Left lobe of liver (tissue), 2 donors: ENCODE measurements around the gene ITPKB. TPM values are rescaled to one million over a fixed set of nuclear protein-coding genes. Genes with fewer than 3 reads are reported as not detected.
A peak's percentile ranks its signal among the peaks of the same experiment; 100 is the strongest.
"Not testable (repeated sequence)": the region's sequence is repeated elsewhere in the genome, so short reads cannot be mapped to it uniquely, and the experiment has no call there.

Experiments
- ATAC-seq: fragments of 200-7000 bp; cut with Tn5 transposase; one replicate; pipeline ENCODE4 v1.9.1; 2020; ENCODE audit warnings: mild to moderate bottlenecking, moderate library complexity
- DNase-seq: peaks from one replicate; pipeline ENCODE4 v3.0.0-alpha.2; 2020; ENCODE audit warnings: low spot score
- total RNA-seq: library from RNA; stranded (reverse); gene quantifications from one replicate; pipeline ENCODE4 v1.2.1, GENCODE V29; 2021
- donor health status: DM: no; HTN: no; CAD: no; lungs with moderate emphysema.
- donor health status: DM: no; HTN: yes; CAD: no.

ITPKB gene
- total RNA-seq, 1 donor from 2014 or later = 3.1 TPM

DNA sequence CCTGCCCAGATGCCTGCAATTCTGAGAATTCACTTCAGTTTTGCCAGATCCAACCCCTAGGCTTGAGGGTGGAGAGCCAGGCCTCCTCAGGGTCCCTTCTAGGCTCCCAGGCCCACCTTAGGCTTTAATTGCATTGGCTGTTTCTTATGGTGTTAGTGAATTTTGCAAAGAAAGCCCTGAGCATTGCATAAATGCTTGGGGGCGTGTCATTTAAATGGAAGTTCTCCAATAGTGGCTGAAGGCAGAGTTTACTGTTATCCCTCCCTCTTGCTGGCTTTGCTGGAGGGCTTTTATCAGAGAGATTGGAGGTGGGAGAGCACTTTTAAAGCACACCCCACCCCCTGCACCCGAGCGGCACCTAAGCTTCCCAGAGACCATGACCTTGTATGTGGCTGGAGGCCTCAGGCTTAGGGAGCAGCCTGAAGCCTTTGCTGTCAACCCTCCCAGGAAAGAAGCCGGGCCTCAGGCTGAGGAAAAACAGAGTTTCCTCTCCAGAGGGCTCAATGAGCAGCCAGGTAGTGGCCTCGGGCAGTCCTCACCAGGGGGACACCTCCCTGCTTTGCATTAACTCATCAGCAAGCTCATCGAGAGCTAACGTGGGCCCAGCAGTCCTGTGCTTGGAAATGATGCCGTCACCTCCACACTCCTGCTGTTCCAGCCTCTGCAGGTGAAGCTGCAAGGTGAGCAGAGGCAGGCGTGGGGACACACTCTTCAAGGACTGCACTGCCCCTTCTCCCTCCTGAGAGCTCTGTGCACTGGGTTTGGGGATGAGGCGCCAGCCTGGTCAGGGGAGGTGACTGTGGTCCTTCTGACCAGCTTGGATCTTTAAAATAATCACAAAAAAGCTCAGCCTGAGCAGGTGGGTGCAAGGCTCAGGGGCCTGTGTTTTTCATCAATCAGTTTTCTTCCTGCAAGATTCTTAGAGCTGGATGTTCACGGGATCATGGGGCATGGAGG lies 132.5 kb downstream of the ITPKB start:
- no peak for DNase-seq
- no peak for ATAC-seq

DNA sequence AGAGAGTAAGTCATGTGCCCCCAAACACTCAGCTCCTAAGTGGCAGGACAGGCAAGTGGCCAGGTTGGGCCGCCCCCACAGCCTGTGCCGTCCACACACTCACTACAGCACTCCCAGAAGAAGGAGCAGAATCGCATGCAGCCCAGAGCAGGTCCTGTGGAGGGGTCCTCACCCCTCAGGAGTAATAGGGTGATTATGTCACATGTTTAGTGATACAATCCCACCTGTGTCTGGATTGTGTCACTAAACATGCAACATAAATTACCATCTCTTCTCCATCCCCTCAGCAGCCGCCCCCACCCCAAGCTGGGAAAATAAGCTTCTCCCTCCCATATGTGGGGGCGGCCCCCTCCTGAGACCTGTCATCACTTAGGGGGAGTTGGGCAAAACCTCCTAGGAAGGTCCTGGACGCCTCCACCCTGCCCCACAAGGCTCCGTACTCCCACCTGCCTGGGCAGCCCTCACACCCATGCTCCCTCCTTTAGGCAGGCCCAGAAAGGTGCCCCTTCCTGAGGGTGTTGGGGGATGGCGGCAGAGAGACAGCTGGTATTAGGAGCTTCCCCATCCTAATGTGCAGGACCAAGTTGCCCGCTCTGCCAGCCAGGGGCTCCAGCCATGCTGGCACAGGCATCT lies 133.6 kb downstream of the ITPKB start:
- ATAC-seq = no peak
- no peak for DNase-seq

DNA sequence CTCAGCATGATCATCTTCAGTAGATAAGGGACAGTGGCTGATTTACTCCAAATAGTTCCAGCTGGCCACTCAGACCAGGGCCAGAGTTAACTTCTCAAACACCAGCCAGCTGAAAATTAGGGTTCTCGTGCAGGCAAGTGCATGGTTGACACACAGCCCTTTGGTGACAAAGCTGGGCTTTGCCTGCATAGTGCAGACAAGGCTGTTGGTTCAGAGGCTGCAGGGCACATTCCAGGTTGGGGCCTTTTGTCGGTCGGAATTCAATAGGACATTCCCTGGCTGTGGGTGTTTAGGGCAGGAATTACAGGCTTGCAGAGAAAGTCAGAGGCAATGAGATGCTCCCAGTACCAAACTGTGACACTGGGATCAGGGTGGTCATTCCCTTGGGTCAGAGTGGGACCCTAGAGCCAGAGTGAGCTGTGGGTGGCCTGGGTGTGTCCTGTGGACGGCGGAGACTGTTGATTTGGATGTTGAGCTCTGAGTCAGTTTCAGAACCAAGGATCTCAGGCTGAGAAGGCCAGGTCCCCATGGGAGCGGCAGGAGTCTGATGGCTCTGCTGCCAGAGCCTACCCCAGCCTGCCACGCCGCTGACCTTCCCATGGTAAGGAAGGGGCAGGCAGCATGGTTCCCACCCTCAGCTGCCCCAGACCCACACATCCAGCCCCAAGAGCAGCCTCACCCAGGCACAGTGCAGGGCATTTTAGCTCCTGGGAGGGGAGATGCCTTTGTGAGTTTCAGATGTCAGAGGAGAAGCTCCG lies 134.3 kb downstream of the ITPKB start:
- ATAC-seq (no peak), DNase-seq (no peak)

DNA sequence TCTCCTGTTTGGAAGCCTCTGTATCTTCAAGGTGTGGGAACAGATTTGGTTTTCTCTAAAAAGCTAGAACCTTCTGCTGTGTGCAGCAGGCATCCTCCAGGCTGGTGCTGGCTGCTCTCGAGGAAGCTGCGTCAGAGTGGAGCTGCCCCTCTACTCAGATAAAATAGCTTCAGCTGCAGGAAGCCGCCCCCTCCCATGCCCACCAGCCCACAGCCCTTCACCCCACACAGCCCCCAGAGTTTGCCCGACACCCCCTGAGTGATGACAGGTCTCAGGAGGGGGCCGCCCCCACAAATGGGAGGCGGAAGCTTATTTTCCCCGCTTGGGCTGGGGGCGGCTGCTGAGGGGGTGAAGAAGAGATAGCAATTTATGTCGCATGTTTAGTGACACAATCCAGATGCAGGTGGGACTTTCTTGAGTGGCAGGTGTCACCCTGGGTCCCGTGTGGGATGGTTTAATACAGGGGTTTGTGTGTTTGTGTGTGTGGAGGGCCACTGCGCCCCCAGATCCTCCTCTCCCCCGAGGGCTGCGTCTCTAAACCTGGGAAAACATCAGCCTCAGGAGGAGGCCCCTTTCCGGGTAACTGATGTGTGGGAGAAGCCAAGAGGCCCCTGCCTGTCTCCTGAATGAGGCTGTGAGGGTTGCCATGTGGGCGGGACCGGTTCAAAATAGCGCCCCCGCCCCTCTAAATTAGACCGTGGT lies 135.1 kb downstream of the ITPKB start:
- DNase-seq = no peak

DNA sequence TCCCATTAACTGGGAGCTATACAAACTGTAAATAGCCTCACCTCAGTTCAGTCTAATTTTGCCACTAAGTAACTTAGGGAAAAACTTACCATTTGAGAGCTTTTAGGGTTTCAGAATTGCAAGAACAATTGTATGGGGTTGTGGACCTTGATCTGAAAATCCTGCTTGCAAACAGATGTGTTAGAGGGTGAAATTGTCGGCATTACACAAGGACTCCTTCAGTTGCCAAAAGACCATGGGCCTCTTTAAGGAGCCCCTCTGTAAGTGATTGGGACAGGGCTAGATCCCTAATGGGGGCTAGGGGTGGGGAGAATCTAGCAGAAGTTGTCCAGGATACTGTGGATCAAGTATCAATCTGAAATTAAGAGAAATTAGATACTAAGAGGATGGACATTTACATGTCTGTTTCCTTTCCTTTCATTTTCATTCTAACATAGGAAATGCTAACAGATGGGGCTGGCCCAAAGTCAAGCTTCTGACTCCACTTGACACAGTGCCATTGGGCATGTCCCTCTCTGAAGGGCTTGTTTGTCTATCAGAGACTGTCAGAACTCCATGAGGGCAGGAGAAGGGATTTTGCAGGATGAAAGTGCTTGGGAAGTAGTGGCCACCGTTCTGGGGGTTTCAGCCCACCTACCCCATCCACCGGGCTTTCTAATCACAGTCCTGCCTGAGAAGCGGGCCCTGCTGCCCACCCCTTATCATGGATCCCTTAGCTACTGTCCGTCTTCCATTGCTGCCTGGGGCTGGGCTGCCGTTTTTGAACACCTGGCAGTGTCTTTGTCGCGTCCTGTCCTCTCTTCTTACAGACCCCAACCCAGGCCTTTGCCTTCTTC lies 135.8 kb downstream of the ITPKB start:
- ATAC-seq (peak; percentile 87), DNase-seq (peak; percentile 65)

More for the DNA sequence above, 135.1 kb downstream of the ITPKB start:
- ATAC-seq = no peak

DNA sequence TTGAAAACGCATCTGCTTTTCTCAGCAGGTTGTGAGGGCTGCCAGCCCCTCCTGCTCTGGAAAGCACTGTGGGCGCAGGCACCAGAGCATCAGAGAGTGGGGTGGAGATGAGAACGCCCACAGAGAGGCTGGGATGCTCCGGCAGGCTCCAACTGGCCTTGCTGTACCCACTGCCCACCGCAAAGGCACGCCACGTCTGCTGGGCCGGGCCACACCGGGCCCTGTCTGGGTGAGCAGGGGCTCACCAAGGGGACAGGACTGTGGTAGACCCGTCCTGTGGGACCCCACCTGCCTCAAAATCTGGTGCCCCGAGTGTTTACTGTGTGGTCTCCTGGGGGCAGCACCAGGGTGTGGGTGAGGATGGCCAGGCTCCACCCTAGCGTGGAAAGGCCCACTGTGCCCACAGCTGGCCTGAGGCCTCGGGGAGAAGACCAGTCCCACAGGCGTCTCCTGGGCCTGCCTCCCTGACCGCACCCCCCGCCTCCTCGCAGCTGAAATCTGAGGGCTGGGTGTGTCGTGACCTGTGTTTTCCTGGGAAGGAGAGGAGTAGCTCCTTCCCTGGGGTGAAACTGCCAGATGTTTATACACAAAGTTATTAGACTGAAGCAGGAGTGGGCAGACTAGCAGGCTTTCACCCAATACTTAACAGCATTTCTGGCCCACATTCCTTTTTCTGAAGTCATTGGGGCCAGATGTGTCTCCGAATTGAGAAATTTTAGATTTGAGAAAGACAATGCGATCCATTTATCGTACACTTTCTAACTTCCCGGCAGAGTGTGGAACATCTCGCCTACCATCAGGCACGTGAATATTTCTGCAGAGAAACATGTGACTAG lies 136.7 kb downstream of the ITPKB start:
- ATAC-seq (no peak), DNase-seq (no peak)

DNA sequence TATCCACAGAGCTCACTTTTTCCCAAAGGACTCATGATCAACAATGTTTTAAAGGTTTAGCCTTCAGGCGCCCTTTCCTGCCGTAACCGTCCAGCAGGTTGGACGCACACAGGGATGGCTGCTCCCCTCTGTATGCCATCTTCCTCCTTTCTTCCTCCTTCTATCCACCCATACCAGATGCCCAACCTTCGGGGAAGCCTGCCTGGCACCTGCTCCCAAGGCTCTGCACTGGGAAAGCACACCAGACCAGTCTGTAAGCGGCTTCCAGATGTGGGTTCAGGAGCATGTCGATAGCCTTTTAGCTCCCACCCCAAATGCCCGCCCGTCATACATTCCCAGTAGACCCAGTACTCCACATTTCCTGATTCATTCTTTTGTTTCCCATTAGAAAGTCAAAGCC lies 137.6 kb downstream of the ITPKB start:
- ATAC-seq (no peak), DNase-seq (no peak)

DNA sequence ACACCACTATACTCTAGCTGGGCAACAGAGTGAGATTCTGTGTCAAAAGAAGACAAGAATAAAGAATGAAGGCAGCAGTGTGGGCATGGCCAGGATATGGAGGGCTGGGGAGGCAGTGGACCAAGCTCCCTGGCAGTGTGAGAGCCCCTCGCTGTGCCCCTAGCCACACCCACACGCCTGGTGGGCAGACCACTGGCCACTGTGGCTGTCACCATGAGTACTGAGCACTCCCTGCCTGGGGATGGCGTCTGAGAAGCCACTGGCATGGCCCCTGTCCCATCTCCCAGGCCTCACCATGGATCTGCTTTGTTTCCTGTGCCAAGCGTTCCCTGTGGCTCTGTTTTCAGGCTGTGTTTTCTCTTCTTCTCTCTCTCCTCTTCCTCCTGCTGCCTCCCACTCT lies 138.8 kb downstream of the ITPKB start:
- no peak for DNase-seq
- ATAC-seq = no peak

DNA sequence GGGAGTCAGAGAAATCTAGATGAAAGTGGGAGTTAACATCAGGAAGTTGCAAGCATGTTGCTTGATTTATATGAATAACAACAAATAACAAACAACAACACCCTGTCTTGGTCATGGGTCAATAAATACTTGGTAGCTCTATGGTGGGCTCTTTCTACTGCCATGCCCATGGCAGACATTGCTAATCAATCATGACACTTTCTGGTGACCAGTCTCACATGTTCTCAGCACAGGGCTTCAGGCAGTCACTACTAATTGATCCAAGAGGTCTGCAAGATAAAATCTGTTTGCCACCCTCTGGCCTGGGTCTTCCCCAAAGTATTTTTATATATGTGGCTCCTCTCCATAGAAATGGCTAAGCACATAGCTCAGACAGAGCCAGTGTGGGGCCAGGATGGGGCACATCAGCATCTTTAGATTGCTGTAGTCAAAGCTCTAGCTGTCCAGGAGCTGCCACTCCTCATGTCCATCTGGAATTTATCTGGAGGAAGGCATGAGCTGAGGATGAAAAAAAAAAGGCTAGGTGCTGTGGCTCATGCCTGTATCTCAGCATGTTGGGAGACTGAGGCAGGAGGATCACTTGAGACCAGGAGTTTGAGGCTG lies 139.3 kb downstream of the ITPKB start:
- ATAC-seq = no peak
- no peak for DNase-seq

DNA sequence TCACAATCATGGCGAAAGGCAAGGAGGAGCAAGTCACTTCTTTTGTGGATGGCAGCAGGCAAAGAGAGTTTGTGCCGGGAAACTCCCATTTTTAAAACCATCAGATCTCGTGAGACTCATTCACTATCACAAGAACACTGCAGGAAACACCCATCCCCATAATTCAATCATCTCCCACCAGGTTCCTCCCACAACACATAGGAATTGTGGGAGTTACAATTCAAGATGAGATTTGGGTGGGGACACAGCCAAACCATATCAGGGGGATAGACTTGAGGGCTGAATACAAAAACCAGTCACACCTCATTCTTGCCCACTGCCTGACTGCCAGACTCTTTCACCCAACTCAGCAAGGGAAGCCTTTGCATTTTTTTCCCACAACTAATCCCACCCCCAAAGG lies 140.1 kb downstream of the ITPKB start:
- not testable (repeated sequence) for DNase-seq, ATAC-seq

DNA sequence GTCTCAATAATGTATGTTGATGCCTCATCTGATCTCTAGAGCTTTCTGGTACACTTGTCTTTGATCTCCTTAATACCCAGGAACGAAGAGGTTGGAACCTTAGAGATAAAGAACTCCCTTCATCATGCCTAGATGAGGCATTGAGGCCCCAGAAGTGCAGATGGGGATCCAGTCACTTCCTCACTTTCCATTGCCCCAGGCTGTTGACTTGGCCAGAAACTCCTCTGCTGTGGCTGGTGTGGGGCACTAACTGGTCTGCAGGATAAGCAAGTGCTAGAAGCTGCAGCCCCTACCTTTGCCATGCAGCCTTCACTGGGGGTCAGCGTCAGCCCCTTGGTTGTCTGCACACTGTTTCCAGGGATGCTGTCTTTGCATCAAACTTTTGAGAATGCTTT lies 140.6 kb downstream of the ITPKB start:
- ATAC-seq = no peak
- DNase-seq = no peak

DNA sequence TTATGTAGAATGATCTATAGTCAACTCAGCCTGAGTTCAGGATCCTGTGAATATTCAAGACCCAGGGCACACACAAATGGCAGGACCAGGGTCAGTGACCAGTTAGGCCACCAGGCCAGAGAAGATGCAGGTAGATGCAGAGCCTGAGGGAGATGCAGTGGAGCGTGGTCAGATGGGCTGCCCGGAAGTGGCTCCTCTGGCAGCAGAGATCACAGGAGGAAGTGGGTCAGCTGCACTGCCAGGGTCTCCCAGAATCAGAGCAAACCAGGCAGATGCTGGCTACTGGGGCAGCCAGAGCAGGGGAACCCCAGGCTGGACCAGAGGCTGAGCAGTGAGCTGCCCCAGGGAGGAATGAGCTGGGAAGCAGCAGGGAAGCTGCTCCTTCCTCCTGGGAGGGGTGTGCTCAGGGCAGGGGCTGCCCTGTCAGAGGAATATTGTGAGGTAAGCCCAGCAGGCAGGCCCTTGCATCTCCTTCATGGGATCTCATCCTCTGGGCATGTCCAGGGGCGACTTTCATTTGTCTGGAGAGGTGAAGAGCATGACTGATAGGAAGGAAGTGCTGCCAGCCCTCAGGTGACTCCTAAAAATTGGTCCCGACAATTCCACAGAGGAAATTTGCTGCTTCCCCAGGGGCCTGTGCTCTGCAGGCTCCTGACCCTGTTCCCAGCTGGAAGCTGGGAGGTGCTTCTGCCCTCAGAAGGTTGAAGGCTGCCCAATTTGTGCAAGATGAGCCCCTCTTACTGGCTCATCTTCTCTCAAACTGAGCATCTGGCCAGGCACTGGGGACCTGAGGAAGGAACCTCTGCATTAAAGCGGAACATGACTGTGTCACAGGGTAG lies 141.2 kb downstream of the ITPKB start:
- ATAC-seq = no peak

DNA sequence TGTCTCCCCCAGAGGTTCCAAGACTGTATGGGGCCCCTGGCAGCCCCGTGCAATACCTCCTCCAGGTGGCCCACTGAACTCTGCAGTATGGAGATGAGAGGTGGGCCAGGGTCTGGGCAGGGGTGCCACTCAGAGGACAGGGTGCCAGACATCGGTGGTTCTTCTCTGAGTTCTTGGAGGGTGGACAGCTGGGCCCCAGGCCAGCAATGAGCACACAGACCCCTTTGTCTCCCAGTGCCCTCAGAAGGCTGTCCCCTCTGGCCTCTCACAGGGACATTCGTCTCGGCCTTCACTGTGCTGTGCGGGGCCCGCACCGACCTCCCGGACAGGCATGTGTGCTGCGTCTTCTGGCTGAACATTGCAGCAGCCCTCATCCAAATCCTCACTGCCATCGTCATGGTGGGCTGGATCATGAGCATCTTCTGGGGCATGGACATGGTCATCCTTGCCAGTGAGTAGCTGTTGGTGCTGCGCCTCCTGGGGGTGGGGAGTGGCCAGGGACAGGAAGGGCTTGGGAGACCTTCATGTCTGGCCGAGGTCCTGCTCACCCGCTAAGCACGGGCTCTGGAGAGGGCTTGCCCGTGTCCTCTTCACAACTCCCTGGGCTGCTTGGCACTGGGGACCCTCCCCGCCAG lies 142.4 kb downstream of the ITPKB start:
- no peak for ATAC-seq
- no peak for DNase-seq

More for the DNA sequence above, 141.2 kb downstream of the ITPKB start:
- no peak for DNase-seq

DNA sequence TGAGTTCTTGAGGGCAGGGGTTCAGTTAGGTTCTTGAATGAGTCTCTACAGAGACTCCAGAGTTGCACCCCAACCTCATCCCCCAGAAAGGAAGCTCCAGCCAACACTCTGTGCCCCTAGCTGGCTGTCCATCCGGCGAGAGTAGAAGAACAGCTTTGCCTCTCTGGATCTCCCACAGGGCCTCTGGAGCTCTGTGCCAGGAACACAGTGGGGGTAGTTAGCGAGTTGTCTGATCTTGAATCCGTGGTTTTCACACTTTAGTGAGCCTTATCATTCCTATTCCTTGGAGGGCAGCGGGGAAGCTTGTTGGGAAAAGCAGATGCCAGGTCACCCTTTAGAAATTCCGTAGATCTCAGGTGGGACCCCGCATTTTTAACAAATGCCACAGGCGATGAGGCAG lies 145.5 kb downstream of the ITPKB start:
- no peak for DNase-seq
- ATAC-seq = no peak

DNA sequence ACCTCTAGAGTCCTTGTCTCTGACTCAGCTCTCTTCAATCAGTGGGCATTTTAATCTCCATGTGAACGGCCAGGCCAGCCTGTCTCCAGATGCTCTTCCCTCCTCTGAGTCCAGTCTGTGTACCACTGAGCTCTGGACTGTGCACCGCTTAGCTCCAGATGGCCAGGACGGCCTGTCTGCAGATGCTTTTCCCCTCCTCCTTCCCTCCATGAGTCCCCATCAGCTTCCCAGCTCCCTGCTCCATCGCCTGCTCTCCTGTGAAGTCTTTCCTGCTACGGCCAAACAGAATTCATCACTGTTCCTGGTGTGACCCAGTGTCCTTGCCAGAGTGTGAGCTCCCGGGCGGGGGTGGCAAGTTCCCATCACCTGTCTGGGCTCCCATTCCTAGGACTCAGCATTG lies 148.5 kb downstream of the ITPKB start:
- no peak for ATAC-seq
- no peak for DNase-seq

DNA sequence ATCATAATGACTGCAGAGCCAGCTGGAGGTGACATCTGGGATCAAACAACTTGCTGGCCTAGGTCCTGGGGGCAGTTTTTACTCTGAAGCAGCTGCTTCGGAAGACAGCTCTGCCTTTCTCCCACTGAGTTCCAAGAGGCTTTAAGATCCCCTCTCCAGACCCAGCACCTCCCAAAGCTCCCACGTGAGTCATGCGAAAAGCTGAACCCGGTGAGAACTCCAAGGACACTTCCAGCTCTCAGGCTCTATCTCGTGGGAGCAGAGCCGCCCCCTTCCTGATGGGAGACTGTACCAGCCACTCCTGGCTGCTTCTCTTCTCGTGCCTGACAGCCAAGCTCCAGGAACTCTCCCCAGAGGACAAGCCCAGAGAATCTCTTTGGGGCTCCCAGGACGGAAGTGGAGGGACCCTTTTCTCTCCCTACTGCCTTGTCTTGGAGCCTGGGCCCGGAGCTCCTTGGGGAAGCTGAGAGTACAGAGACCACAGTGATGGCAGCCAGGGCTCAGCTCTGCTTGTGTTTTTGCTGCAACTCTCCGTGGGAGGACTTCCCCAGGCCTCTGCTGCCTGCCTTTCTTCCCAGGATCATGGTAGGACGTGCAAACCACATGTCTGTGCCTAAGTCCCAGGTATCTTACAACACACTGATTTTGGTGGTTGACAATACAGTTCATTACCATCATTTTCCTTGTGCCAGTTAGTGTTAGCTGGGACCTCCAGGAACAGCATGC lies 149.9 kb downstream of the ITPKB start:
- DNase-seq = no peak
- ATAC-seq = no peak

DNA sequence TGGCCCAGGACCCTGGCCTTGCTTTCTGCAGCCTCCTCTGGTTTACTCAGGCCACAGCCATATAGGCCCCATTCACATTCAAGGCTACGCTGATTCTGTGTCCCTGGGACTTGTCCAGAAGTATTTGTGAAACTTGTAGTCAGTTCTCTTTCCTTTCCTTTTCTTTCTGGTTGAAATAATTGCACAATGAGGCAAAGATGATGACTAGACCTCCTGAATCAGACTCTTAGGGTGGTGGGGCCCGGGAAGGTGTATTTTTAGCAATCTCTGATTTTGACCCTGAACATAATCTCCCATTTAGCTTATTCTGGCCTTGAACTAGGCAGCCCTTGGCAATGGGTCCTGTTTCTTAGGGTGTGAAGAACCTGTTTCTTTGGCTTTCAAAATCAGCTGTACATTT lies 150.6 kb downstream of the ITPKB start:
- DNase-seq (no peak), ATAC-seq (no peak)
